Activated naive CD4-positive, alpha-beta T cell treated with Interleukin-2 at 50 U/mL for 16 hours (primary cell): Measurements from ENCODE around the gene NOL8.

Experiments used
- DNase-seq: peaks from one replicate; pipeline ENCODE4 v3.0.0-alpha.2; 2020

The NOL8 gene

DNA sequence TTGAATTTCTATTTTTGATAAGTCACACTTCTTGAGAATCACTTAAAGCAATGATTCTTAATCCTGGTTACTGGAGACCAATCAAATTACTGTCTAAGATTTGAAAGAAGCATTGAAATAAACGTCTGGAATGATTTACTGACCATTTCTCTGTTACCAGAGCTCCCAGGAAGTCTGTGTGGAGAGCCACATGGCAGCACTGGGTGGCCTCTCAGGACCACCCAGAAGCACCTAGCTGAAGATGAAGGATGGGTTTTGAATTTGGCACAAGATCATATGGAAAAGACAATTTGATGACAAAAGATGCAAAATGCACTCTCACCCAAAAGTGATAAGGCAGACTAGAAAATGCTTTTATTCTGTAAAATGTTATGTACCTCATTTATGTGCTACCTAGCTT is 62.0 kb downstream of the NOL8 start:
- DNase-seq = no peak

DNA sequence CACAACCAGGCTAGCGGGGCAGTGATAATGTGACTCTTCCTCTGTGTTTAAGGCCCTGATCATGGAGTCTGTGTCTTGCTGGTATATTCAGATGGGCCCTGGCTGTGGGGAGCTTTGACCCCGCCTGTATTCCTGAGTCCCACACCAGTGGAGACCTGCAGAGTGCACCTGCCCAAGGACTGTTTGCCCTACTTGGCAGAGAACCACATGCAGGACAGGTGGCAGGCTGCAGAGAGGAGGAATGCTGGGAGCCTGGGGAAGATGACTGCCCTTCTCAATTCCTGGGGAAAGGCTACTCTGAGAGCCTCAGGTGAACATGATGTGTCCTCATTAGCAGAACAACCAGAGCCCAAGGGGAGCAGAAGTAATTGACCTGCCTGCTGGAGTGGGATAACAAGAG is 67.8 kb downstream of the NOL8 start:
- DNase-seq = no peak

DNA sequence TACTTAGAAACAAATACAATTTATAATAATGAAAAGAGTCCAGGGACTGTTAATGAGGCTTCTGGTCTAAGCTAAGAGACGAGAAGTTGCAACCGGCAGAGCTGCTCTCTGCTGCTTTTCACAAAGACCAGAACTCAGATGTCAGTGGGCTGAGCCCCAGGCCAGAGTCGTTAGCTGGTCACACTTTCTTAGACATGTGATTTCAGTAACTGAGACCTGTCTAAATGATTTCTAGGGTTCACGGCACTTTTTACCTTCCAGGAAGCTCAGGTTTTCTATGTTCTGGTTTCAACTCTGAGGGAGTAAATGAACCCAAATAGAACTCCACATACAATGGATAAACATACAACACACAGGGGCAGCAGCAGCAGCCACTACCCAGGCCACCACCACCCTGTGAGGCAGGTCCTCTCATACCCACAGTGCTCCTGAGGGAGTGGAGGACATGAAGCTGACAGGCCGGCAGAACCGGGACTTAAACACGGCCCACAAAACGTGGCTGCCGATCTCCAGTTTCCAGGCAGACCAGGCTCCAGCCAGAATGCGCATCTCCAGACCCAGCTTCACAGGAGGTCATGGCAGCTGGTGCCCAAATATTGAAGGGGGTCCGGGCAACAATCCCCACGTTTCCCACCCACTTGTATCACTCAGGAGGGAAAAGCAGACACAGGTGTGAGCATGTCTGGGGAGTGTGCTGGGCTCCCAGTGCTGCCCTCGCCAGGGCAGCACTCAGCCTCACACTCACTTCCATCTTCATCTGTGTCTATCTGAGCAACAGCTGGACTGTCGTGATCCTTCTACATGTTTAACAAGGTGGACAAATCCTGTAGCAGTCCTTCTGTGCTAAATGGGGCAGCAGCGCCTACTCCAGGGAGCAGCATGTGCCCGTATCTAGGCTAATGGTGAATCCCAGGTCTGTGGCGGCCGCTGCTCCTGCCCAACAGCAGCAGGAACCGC is 70.5 kb downstream of the NOL8 start:
- DNase-seq = no peak

DNA sequence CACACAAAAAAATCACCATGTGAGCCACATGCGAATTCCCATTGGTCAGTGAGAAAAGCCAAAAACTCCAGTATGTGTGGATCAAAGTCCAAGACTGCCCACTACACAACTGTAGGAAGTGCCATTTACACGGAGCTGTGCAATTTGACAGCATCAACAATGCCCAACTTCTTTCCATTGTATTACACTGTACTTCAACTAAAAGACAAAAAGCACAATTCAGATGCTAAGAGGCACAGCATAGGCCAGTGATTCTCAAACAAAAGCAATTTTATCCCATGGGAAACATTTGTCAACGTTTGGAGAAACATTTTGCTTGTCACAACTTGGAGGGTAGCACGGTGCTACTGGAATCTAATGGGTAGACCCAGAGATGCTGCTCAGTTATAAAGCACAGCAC is 71.5 kb downstream of the NOL8 start:
- DNase-seq = no peak

DNA sequence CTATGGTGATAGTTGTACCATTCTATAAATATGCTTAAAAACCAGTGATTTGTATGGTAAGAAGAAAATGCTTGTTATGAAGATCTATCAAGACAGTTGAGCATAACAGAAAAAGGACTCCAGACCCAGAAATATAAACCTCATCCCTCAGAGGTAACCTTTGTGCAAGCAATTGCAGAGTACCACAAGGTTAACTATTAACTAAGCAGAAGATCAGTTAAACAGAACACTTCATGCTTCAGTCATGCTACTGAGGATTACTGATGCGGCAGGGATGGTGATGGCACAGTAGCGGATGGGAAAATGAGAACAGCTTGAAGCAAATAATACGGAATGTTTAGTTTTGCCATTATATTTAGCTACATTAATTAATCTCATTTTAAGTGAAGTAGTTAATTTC is 77.2 kb downstream of the NOL8 start:
- DNase-seq = no peak
